Gastrocnemius medialis (tissue), 4 donors: ENCODE measurements around the gene DNAJC30.

Experiments used
- POLR2A ChIP-seq, 2 donors: fragments of 450-650 bp; IDR thresholded peaks; one replicate each; pipeline ENCODE4 v1.6.1; 2017; ENCODE audit warnings: antibody characterized with exemption in 2 of 2, mild to moderate bottlenecking in 2 of 2, moderate library complexity in 2 of 2
- TF ChIP-seq, protein P1 (sequence below), 5 experiments: fragments of 450-650 bp in 3 of 5; fragments of 200-600 bp in 2 of 5; sonication (generic) in 2 of 5; IDR thresholded peaks in 4 of 5; conservative IDR thresholded peaks in 1 of 5; 1 replicate in 4 of 5; 2 replicates in 1 of 5; pipeline ENCODE4 v1.5.1; 2016 to 2019; ENCODE audit warnings: antibody characterized with exemption in 5 of 5, mild to moderate bottlenecking in 3 of 5, moderate library complexity in 3 of 5

DNA sequence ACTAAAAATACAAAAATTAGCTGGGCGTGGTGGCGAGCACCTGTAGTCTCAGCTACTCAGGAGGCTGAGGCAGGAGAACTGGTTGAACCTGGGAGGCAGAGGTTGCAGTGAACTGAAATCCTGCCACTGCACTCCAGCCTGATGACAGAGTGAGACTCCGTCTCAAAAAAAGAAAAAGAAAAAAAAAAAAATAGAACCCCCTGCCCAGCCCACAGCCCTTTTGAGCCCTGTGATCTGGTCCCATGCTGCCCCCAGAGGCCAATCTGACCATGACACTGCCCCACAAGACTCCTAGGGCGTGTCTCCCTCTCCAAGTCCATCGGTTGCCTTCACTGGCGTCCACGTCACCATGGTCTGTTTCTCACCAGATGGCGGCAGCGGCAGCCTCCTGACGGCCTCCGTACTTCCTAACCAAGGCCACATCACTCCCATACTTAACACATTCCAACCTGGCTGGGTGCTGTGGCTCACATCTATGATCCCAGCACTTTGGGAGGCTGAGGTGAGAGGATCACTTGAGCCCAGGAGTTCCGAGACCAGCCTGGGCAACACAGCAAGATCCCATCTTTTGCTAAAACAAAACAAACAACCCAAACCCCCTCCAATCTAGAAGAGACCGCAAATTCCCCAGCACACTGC is 18.2 kb upstream of the DNAJC30 start:
- TF ChIP-seq, protein P1, sequence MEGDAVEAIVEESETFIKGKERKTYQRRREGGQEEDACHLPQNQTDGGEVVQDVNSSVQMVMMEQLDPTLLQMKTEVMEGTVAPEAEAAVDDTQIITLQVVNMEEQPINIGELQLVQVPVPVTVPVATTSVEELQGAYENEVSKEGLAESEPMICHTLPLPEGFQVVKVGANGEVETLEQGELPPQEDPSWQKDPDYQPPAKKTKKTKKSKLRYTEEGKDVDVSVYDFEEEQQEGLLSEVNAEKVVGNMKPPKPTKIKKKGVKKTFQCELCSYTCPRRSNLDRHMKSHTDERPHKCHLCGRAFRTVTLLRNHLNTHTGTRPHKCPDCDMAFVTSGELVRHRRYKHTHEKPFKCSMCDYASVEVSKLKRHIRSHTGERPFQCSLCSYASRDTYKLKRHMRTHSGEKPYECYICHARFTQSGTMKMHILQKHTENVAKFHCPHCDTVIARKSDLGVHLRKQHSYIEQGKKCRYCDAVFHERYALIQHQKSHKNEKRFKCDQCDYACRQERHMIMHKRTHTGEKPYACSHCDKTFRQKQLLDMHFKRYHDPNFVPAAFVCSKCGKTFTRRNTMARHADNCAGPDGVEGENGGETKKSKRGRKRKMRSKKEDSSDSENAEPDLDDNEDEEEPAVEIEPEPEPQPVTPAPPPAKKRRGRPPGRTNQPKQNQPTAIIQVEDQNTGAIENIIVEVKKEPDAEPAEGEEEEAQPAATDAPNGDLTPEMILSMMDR (IDR thresholded peaks at IDR 0.05 in 4 of 5, conservative IDR thresholded peaks at IDR 0.05 in 1 of 5) = peak in 3 of 5 experiments; percentile 26 to 51 (median 30)
- no peak for TF ChIP-seq POLR2A (IDR thresholded peaks at IDR 0.05)
